Astrocyte (in vitro differentiated cells and primary cell): ENCODE measurements around the gene WFDC8.

ENCODE experiments used
- EZH2 ChIP-seq: IDR thresholded peaks from 2 replicates; pipeline ENCODE4 v1.6.1; 2012; ENCODE audit warnings: mild to moderate bottlenecking, low read length, inconsistent platforms; ENCODE audit not compliant: insufficient read depth
- TF ChIP-seq, protein P1 (sequence below): IDR thresholded peaks from 2 replicates; pipeline ENCODE4 v1.5.1; 2011; ENCODE audit warnings: low read depth, mild to moderate bottlenecking, inconsistent platforms, low read length, moderate library complexity; ENCODE audit not compliant: insufficient read depth

DNA sequence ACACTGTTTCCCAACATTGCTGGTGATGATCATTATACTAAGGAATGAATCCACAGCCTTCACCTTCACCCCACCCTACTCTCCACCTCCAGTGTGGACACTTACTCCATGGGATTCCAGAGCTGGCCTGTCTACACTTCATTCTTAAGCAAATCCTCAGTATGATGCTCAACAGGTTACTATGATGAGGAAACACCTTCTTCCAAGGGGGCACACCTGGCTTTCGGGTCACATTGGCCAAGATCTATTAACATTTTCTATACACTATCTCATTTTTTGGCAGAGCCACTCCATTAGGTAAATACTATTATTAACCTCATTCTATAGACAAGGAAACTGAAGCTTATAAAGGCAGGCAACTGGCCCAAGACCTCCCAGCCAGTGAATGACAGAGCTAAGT is 23.9 kb downstream of the WFDC8 start:
- TF ChIP-seq, protein P1, sequence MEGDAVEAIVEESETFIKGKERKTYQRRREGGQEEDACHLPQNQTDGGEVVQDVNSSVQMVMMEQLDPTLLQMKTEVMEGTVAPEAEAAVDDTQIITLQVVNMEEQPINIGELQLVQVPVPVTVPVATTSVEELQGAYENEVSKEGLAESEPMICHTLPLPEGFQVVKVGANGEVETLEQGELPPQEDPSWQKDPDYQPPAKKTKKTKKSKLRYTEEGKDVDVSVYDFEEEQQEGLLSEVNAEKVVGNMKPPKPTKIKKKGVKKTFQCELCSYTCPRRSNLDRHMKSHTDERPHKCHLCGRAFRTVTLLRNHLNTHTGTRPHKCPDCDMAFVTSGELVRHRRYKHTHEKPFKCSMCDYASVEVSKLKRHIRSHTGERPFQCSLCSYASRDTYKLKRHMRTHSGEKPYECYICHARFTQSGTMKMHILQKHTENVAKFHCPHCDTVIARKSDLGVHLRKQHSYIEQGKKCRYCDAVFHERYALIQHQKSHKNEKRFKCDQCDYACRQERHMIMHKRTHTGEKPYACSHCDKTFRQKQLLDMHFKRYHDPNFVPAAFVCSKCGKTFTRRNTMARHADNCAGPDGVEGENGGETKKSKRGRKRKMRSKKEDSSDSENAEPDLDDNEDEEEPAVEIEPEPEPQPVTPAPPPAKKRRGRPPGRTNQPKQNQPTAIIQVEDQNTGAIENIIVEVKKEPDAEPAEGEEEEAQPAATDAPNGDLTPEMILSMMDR, result no peak
- TF ChIP-seq EZH2, result no peak
